ENCODE results near the gene SPATA31C1.

DNA sequence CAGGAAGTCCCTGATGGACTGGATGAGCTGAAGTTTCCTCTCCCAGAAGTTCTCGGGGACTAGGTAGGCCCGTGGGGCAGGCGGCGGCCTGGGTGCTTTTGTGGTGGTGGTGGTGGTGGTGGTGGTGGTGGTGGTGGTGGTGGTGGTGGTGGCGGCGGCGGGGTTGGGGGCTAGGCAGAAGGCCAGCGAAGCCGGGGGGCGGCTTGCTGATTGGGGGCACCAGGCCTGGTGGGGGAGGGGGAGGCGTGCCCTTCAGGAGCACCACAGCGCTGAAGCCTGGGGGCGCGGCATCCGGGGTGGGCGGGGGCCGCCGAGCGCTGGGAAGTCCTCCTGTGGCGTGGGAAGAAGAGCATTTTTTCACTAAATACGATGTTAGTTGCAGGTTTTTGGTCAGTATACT is 26.9 kb downstream of the SPATA31C1 start:
- TF ChIP-seq EZH2 (optimal IDR thresholded peaks at IDR 0.05; ENCODE audit: low read depth, low read length), result no peak
- TF ChIP-seq, protein P1, sequence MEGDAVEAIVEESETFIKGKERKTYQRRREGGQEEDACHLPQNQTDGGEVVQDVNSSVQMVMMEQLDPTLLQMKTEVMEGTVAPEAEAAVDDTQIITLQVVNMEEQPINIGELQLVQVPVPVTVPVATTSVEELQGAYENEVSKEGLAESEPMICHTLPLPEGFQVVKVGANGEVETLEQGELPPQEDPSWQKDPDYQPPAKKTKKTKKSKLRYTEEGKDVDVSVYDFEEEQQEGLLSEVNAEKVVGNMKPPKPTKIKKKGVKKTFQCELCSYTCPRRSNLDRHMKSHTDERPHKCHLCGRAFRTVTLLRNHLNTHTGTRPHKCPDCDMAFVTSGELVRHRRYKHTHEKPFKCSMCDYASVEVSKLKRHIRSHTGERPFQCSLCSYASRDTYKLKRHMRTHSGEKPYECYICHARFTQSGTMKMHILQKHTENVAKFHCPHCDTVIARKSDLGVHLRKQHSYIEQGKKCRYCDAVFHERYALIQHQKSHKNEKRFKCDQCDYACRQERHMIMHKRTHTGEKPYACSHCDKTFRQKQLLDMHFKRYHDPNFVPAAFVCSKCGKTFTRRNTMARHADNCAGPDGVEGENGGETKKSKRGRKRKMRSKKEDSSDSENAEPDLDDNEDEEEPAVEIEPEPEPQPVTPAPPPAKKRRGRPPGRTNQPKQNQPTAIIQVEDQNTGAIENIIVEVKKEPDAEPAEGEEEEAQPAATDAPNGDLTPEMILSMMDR (IDR thresholded peaks at IDR 0.05; ENCODE audit: low read length), result no peak
- TF ChIP-seq EZH2phosphoT487 (IDR thresholded peaks at IDR 0.05; ENCODE audit: low read length), result no peak

All from MM.1S (cell line).